Endothelial cell of umbilical vein (primary cell): ENCODE results near the gene DIS3L2. TPM values are rescaled to one million over a fixed set of nuclear protein-coding genes. Genes with fewer than 3 reads are reported as not detected.

ENCODE experiments used
- BruUV-seq: library from RNA; stranded (reverse); fragments of 400-500 nt; replicated peaks from 2 replicates; lab custom pipeline; 2021; lab: Mats Ljungman, UMichigan
- CTCF ChIA-PET: fragments of 300-600, 350-600 bp; sonication (Branson Sonifier 250); formaldehyde crosslinking; loops from one replicate; lab custom pipeline; 2021; ENCODE audit warnings: antibody characterized with exemption, inconsistent platforms; lab: Charles Lee
- POLR2A ChIA-PET: fragments of 300-600, 350-600 bp; sonication (Branson Sonifier 250); formaldehyde crosslinking; loops from one replicate; lab custom pipeline; 2021; ENCODE audit warnings: antibody characterized with exemption, inconsistent platforms; lab: Charles Lee
- DNase-seq: peaks from one replicate; pipeline ENCODE4 v3.0.0-alpha.2; 2011; ENCODE audit warnings: low read depth, low spot score
- FAIRE-seq: peaks from 2 replicates; lab custom pipeline; 2011; peaks lifted over from hg19 to GRCh38; lab: Jason Lieb, UNC
- H2AFZ ChIP-seq: 2 replicates; pipeline ENCODE4 v1.6.0; 2012; ENCODE audit warnings: low read depth, low read length, control low read depth, inconsistent platforms
- H3K27ac ChIP-seq: 2 replicates; pipeline ENCODE4 v1.5.1; 2011; ENCODE audit warnings: low read depth, mild to moderate bottlenecking, control low read depth, low read length, moderate library complexity; ENCODE audit not compliant: insufficient read depth
- H3K27me3 ChIP-seq, 2 experiments: 2 replicates each; pipeline versions ENCODE4 v1.6.0 to v1.6.1; 2011; ENCODE audit warnings: low read length in 2 of 2, mixed read lengths in 1 of 2; ENCODE audit not compliant: control insufficient read depth in 2 of 2, insufficient read depth in 2 of 2
- H3K36me3 ChIP-seq, 2 experiments: 2 replicates in 1 of 2; 3 replicates in 1 of 2; pipeline ENCODE4 v1.5.1; 2011; ENCODE audit warnings: low read length in 2 of 2, mild to moderate bottlenecking in 1 of 2, moderate library complexity in 1 of 2; ENCODE audit not compliant: control insufficient read depth in 2 of 2, insufficient read depth in 2 of 2; ENCODE audit errors: extremely low read depth in 1 of 2
- H3K4me1 ChIP-seq: 3 replicates; pipeline ENCODE4 v1.5.1; 2011; ENCODE audit warnings: mild to moderate bottlenecking, low read length; ENCODE audit not compliant: control insufficient read depth, insufficient read depth; ENCODE audit errors: extremely low read depth
- H3K4me2 ChIP-seq: 2 replicates; pipeline ENCODE4 v1.6.1; 2011; ENCODE audit warnings: low read length, control low read depth, mixed read lengths; ENCODE audit not compliant: insufficient read depth
- H3K4me3 ChIP-seq, 3 experiments: fragments of 200-600 bp in 1 of 3; sonication (generic), shearing (Covaris generic) in 1 of 3; replicated peaks in 1 of 3; 2 replicates each; pipeline ENCODE4 v1.5.1; 2011 to 2016; ENCODE audit warnings: control low read depth in 3 of 3, low read length in 3 of 3, mild to moderate bottlenecking in 2 of 3, inconsistent platforms in 1 of 3, low read depth in 1 of 3, moderate library complexity in 1 of 3; ENCODE audit not compliant: insufficient read depth in 1 of 3
- H3K79me2 ChIP-seq: 2 replicates; pipeline ENCODE4 v1.6.0; 2012; ENCODE audit warnings: low read length, inconsistent platforms; ENCODE audit not compliant: control insufficient read depth, insufficient read depth
- H3K9ac ChIP-seq: replicated peaks from 2 replicates; pipeline ENCODE3; 2011; ENCODE audit warnings: low read length, control low read depth; ENCODE audit not compliant: insufficient read depth; ENCODE audit errors: extremely low read depth
- H3K9me1 ChIP-seq: replicated peaks from 3 replicates; pipeline ENCODE4 v1.6.0; 2011; ENCODE audit warnings: mild to moderate bottlenecking, low read length; ENCODE audit not compliant: control insufficient read depth, insufficient read depth; ENCODE audit errors: extremely low read depth
- H3K9me3 ChIP-seq: replicated peaks from 2 replicates; pipeline ENCODE4 v1.5.1; 2012; ENCODE audit warnings: low read length, inconsistent platforms; ENCODE audit not compliant: control insufficient read depth, insufficient read depth
- H4K20me1 ChIP-seq: replicated peaks from 2 replicates; pipeline ENCODE3; 2011; ENCODE audit warnings: mild to moderate bottlenecking, low read length; ENCODE audit not compliant: control insufficient read depth, insufficient read depth; ENCODE audit errors: extremely low read depth
- EZH2 ChIP-seq: IDR thresholded peaks from 2 replicates; pipeline ENCODE4 v1.6.1; 2012; ENCODE audit warnings: borderline replicate concordance, low read depth, mild to moderate bottlenecking, moderate library complexity, low read length, inconsistent platforms; ENCODE audit not compliant: severe bottlenecking
- FOS ChIP-seq: IDR thresholded peaks from 2 replicates; pipeline ENCODE4 v1.6.1; 2011; ENCODE audit warnings: mild to moderate bottlenecking, low read length, moderate library complexity, borderline replicate concordance; ENCODE audit not compliant: insufficient read depth
- GATA2 ChIP-seq: IDR thresholded peaks from 2 replicates; pipeline ENCODE4 v1.7.0; 2011; ENCODE audit warnings: low read depth, mild to moderate bottlenecking, moderate library complexity, mixed read lengths, low read length; ENCODE audit not compliant: insufficient read length, insufficient read depth
- JUN ChIP-seq: IDR thresholded peaks from 2 replicates; pipeline ENCODE4 v1.6.1; 2011; ENCODE audit warnings: borderline replicate concordance, low read depth; ENCODE audit not compliant: insufficient read length, insufficient read depth
- MYC ChIP-seq: IDR thresholded peaks from one replicate; pipeline ENCODE4 v1.6.1; 2011; ENCODE audit warnings: mild to moderate bottlenecking, low read depth, low read length
- POLR2A ChIP-seq: IDR thresholded peaks from 2 replicates; pipeline ENCODE4 v1.6.1; 2012; ENCODE audit warnings: low read depth, mild to moderate bottlenecking, control low read depth, low read length
- POLR2AphosphoS5 ChIP-seq: IDR thresholded peaks from 2 replicates; pipeline ENCODE4 v1.6.1; 2012; ENCODE audit warnings: low read depth, mild to moderate bottlenecking, control low read depth, low read length, moderate library complexity; ENCODE audit not compliant: insufficient read depth
- dilution Hi-C: fragments of 300-500 bp; cut with MboI; formaldehyde crosslinking; loops from one replicate; pipeline ENCODE4 v1.15.0; 2019; ENCODE audit warnings: low sequenced_read_pairs; ENCODE audit not compliant: extremely low pct_ligation_motif_present
- intact Hi-C: fragments of 100-400 bp; cut with micrococcal nuclease; formaldehyde crosslinking; loops from one replicate; pipeline ENCODE4 v1.10.0; 2022
- polyA plus RNA-seq, 4 experiments: library from polyadenylated mRNA; depleted of rRNA in 3 of 4; stranded (reverse) in 3 of 4; unstranded in 1 of 4; fragments of >200 nt; gene quantifications; 2 replicates each; pipeline versions ENCODE4 v1.2.1 to v1.2.3, GENCODE V29; 2011 to 2012; ENCODE audit warnings: missing spikeins in 1 of 4
- total RNA-seq: library from RNA; stranded (reverse); gene quantifications from 2 replicates; pipeline ENCODE4 v1.2.3, GENCODE V29; 2021
- TF ChIP-seq, protein P1 (sequence below): IDR thresholded peaks from 2 replicates; pipeline ENCODE4 v1.6.1; 2011; ENCODE audit not compliant: insufficient read depth, insufficient read length
- TF ChIP-seq, protein P2 (sequence below), 2 donors: IDR thresholded peaks; 1 replicate in 1 of 2; 2 replicates in 1 of 2; pipeline ENCODE4 v1.5.1; 2011; ENCODE audit warnings: low read length in 2 of 2, mild to moderate bottlenecking in 2 of 2, moderate library complexity in 2 of 2, control low read depth in 1 of 2, inconsistent platforms in 1 of 2, low read depth in 1 of 2; ENCODE audit not compliant: insufficient read depth in 1 of 2; ENCODE audit errors: extremely low read depth in 1 of 2

The DIS3L2 gene
- total and polyA plus RNA-seq, 2 donors (not counting 3 experiments of a cell fraction or from before 2014, with no cell fraction given), result 14.6 to 31.2 TPM

DNA sequence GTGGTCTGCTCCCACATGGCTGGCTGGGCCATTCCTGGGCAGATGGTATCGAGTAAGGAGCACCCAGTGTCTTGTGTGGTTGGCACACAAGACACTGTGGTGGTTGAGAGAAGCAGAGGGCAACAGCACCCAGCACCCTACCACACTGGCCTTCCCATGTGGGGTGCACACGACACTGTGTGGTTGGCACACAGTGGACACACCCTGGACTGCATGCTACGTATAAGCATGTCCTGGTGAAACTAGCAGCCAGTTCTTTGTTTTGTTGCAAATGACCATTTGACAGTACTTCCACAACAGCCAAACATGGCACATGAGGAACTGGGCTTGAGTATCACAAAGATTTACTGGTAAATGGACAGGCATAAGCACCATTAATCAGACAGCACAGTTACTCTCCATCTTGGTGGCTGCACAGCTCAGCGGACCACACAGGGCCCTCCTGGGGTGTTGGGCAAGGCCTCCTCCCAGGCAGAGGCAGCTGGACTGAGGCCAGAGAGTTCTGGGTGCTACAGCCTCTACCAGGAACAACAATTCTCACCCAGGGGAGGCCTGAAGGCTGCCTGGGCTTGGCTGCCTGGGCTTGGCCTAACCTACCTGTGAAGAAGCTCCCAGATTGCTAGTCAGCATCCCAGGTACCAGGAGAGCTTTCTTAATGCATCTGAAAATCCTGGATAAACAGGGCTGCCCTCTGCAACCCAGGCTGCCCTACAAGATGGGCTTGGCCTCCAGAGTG is 357.7 kb downstream of the DIS3L2 start:
- Histone ChIP-seq H3K9me1 (no peaks in the 10 kb centered on the region), H3K79me2 (no peaks in the 10 kb centered on the region), H2AFZ (no peak overlapping the region), H3K9ac (no peak overlapping the region), H3K27ac (no peak overlapping the region), H3K4me1 (peaks cover 33% of the 10 kb centered on the region), H3K9me3 (no peaks in the 10 kb centered on the region), H3K4me3 (no peak overlapping the region), H4K20me1 (no peaks in the 10 kb centered on the region), H3K36me3 (no peaks in the 10 kb centered on the region), H3K4me2 (no peak overlapping the region), H3K27me3 (no peaks in the 10 kb centered on the region)
- no TSS peak for BruUV-seq
- FAIRE-seq, result no peak
- no peak for TF ChIP-seq JUN
- no peak for TF ChIP-seq FOS
- TF ChIP-seq POLR2A, result no peak
- TF ChIP-seq, protein P1, sequence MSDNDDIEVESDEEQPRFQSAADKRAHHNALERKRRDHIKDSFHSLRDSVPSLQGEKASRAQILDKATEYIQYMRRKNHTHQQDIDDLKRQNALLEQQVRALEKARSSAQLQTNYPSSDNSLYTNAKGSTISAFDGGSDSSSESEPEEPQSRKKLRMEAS, result no peak
- TF ChIP-seq MYC, result no peak
- no peak for TF ChIP-seq EZH2
- no peak for TF ChIP-seq POLR2AphosphoS5
- TF ChIP-seq, protein P2, sequence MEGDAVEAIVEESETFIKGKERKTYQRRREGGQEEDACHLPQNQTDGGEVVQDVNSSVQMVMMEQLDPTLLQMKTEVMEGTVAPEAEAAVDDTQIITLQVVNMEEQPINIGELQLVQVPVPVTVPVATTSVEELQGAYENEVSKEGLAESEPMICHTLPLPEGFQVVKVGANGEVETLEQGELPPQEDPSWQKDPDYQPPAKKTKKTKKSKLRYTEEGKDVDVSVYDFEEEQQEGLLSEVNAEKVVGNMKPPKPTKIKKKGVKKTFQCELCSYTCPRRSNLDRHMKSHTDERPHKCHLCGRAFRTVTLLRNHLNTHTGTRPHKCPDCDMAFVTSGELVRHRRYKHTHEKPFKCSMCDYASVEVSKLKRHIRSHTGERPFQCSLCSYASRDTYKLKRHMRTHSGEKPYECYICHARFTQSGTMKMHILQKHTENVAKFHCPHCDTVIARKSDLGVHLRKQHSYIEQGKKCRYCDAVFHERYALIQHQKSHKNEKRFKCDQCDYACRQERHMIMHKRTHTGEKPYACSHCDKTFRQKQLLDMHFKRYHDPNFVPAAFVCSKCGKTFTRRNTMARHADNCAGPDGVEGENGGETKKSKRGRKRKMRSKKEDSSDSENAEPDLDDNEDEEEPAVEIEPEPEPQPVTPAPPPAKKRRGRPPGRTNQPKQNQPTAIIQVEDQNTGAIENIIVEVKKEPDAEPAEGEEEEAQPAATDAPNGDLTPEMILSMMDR (IDR thresholded peaks at IDR 0.05; ENCODE audit: extremely low read depth in 1 of 2, insufficient read depth in 1 of 2, low read depth in 1 of 2, low read length in 2 of 2), result no peak
- TF ChIP-seq GATA2, result no peak
- intact Hi-C loops (no loop called here), dilution Hi-C loops (no loop called here)
- DNase-seq, result peak; percentile 6
- ChIA-PET POLR2A (no interaction called here), CTCF (no interaction called here)
